Measurements from ENCODE around the gene POLR3C.
"Not testable (repeated sequence)": the region's sequence is repeated elsewhere in the genome, so short reads cannot be mapped to it uniquely, and the experiment has no call there.

POLR3C gene

DNA sequence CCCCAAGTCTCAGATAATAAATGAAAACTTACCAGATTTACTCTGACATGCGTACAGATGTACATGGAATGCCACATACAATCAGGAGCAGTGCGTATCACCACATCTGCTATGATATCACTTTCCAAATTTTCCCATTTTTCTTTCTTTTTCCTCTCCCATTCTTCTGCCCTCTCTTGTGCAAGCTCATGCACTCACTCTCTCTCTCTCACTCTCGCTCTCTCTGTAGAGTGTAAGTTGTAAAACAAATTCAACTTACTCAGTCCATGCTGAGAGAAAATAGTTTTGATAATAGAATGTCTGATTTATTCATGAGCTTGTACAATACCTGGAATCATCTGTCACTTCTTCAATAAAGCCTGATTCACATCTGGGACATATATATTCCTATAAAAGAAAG lies 35.4 kb upstream of the POLR3C start:
- no peak overlapping the region for H3K4me3 ChIP-seq (ENCODE audit: low read depth in 1 of 2, low read length in 2 of 2)
- DNase-seq (no peak), ATAC-seq (ENCODE audit: insufficient read depth, low read depth) (no peak)
- H3K4me2 ChIP-seq (ENCODE audit: insufficient read depth, low read length) = no peak overlapping the region
- no peak overlapping the region for H2AFZ ChIP-seq (ENCODE audit: low read depth, low read length)
- TF ChIP-seq EZH2 (IDR thresholded peaks at IDR 0.05; ENCODE audit: borderline replicate concordance, low read depth, low read length, severe bottlenecking) (no peak), CTCF (IDR thresholded peaks at IDR 0.05; ENCODE audit: borderline replicate concordance, extremely low read depth, low read length, poor library complexity, severe bottlenecking) (no peak)
- H3K27ac ChIP-seq (ENCODE audit: low read length) = no peak overlapping the region
- no peaks in the 10 kb centered on the region for H3K27me3 ChIP-seq (ENCODE audit: insufficient read depth, low read length, poor library complexity)
- no peaks in the 10 kb centered on the region for H3K9me3 ChIP-seq (ENCODE audit: insufficient read depth, low read length, severe bottlenecking)
- H3K9ac ChIP-seq (ENCODE audit: low read depth, low read length) = no peak overlapping the region
- H3K36me3 ChIP-seq (ENCODE audit: insufficient read depth, low read length) = peaks cover 15% of the 10 kb centered on the region; the same call in 1 of the 2 replicates
- no peaks in the 10 kb centered on the region for H4K20me1 ChIP-seq (ENCODE audit: insufficient read depth, low read length)
- peaks cover 14% of the 10 kb centered on the region for H3K79me2 ChIP-seq (ENCODE audit: insufficient read depth, low read length)
- 0 out of 2 replicates have a peak, but pooled peaks cover 5% of the 10 kb centered on the region for H3K4me1 ChIP-seq (ENCODE audit: insufficient read depth, low read length)

- H4K20me1 ChIP-seq (ENCODE audit: insufficient read depth, low read length); H2AFZ ChIP-seq (ENCODE audit: low read depth, low read length); H3K9me3 ChIP-seq (ENCODE audit: insufficient read depth, low read length, severe bottlenecking); DNase-seq; H3K4me3 ChIP-seq (ENCODE audit: low read depth in 1 of 2, low read length in 2 of 2); H3K27me3 ChIP-seq (ENCODE audit: insufficient read depth, low read length, poor library complexity); H3K27ac ChIP-seq (ENCODE audit: low read length); H3K9ac ChIP-seq (ENCODE audit: low read depth, low read length); H3K4me1 ChIP-seq (ENCODE audit: insufficient read depth, low read length); H3K36me3 ChIP-seq (ENCODE audit: insufficient read depth, low read length); ATAC-seq (ENCODE audit: insufficient read depth, low read depth); H3K4me2 ChIP-seq (ENCODE audit: insufficient read depth, low read length): not testable (repeated sequence)
- peaks cover 39% of the 10 kb centered on the region for H3K79me2 ChIP-seq (ENCODE audit: insufficient read depth, low read length)
Observed at GRCh38 chr1:145791860-145792259, 32.1 kb upstream of the POLR3C start.

DNA sequence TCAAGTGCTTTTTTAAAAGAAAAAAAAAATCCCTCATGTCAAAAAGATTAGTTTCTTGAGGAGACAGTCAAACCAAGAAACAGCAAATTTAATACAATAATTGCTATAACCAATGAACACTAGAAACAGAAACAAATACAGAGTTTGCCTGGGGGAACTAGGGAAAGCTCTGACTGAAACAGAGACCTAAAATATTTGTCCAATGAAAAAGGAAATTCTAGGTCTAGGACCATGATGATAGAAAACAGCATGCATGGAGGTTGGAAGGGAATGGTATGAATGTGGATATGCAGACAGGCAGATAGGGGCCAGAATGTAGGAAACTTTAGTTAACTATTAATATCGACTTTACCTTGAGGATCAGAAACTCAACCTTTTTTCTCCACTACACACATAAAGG lies 31.5 kb upstream of the POLR3C start:
- Histone ChIP-seq H2AFZ (ENCODE audit: low read depth, low read length) (no peak overlapping the region), H3K4me3 (ENCODE audit: low read depth in 1 of 2, low read length in 2 of 2) (no peak overlapping the region), H3K9ac (ENCODE audit: low read depth, low read length) (no peak overlapping the region), H3K79me2 (ENCODE audit: insufficient read depth, low read length) (peaks cover 45% of the 10 kb centered on the region), H3K27ac (ENCODE audit: low read length) (no peak overlapping the region), H3K36me3 (ENCODE audit: insufficient read depth, low read length) (peaks cover 9% of the 10 kb centered on the region; the same call in 1 of the 2 replicates), H3K27me3 (ENCODE audit: insufficient read depth, low read length, poor library complexity) (no peaks in the 10 kb centered on the region), H3K4me2 (ENCODE audit: insufficient read depth, low read length) (no peak overlapping the region), H3K9me3 (ENCODE audit: insufficient read depth, low read length, severe bottlenecking) (peaks cover 11% of the 10 kb centered on the region), H3K4me1 (ENCODE audit: insufficient read depth, low read length) (no peaks in the 10 kb centered on the region), H4K20me1 (ENCODE audit: insufficient read depth, low read length) (peaks cover 4% of the 10 kb centered on the region; the same call in 1 of the 2 replicates)
- ATAC-seq (ENCODE audit: insufficient read depth, low read depth) = no peak
- TF ChIP-seq CTCF (IDR thresholded peaks at IDR 0.05; ENCODE audit: borderline replicate concordance, extremely low read depth, low read length, poor library complexity, severe bottlenecking) (no peak), EZH2 (IDR thresholded peaks at IDR 0.05; ENCODE audit: borderline replicate concordance, low read depth, low read length, severe bottlenecking) (no peak)
- no peak for DNase-seq

DNA sequence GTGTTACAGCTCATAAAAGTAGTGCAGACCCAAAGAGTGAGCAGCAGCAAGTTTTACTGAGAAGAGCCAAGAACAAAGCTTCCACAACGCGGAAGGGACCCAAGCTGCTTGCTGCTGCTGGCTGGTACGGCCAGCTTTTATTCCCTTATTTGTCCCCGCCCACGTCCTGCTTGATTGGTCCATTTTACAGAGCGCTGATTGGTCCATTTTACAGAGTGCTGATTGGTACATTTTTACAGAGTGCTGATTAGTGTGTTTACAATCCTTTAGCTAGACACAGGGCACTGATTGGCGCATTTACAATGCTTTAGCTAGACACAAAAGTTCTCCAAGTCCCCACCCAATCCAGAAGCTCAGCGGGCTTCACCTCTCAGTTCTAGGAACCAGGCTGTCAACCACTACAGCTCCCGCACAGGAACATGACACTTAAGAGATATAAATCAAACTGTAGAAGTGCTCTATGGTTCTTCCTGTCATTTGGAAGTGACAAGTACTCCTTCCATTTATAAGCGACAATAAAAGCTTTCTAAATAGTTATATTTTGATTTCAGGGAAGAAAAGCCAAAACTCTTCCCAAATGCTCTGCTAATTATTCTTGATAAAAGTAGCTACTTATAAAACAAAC lies 28.6 kb upstream of the POLR3C start:
- Histone ChIP-seq H3K9me3 (ENCODE audit: insufficient read depth, low read length, severe bottlenecking) (peaks cover 22% of the 10 kb centered on the region), H3K36me3 (ENCODE audit: insufficient read depth, low read length) (0 out of 2 replicates have a peak, but pooled peaks cover 5% of the 10 kb centered on the region), H3K9ac (ENCODE audit: low read depth, low read length) (no peak overlapping the region), H3K27me3 (ENCODE audit: insufficient read depth, low read length, poor library complexity) (no peaks in the 10 kb centered on the region), H2AFZ (ENCODE audit: low read depth, low read length) (no peak overlapping the region), H3K27ac (ENCODE audit: low read length) (no peak overlapping the region), H4K20me1 (ENCODE audit: insufficient read depth, low read length) (peaks cover 4% of the 10 kb centered on the region; the same call in 1 of the 2 replicates), H3K79me2 (ENCODE audit: insufficient read depth, low read length) (peaks cover 69% of the 10 kb centered on the region), H3K4me1 (ENCODE audit: insufficient read depth, low read length) (no peaks in the 10 kb centered on the region), H3K4me3 (ENCODE audit: low read depth in 1 of 2, low read length in 2 of 2) (no peak overlapping the region), H3K4me2 (ENCODE audit: insufficient read depth, low read length) (no peak overlapping the region)
- ATAC-seq (ENCODE audit: insufficient read depth, low read depth) = peak; percentile 27; the same call in 1 of the 3 replicates
- DNase-seq = no peak
- TF ChIP-seq CTCF (IDR thresholded peaks at IDR 0.05; ENCODE audit: borderline replicate concordance, extremely low read depth, low read length, poor library complexity, severe bottlenecking) = no peak

Data from DND-41 (cell line).